OCI-M2 (cell line): Measurements from ENCODE around the gene CHN1.

Experiments used
- DNase-seq: peaks from one replicate; lab custom pipeline; 2025; ENCODE audit not compliant: unreplicated experiment; lab: John Stamatoyannopoulos, UW

The CHN1 gene

GRCh38 chr2:174771631-174772471, 233.3 kb downstream of the CHN1 start:
- peak; percentile 5 for DNase-seq

GRCh38 chr2:174771136-174771535, 234.0 kb downstream of the CHN1 start:
- no peak for DNase-seq

GRCh38 chr2:174768557-174768956, 236.6 kb downstream of the CHN1 start:
- DNase-seq, result no peak

- DNase-seq, result no peak
Observed at GRCh38 chr2:174766271-174766670, 238.9 kb downstream of the CHN1 start.

GRCh38 chr2:174765576-174765975, 239.6 kb downstream of the CHN1 start:
- no peak for DNase-seq

GRCh38 chr2:174764280-174765255, 240.6 kb downstream of the CHN1 start, which contains the start of gene CHRNA1:
CHRNA1 (minus strand) TSS chr2:174764472; CDS start chr2:174764394, 78 bp downstream.
- no peak for DNase-seq

GRCh38 chr2:174763780-174764179, 241.4 kb downstream of the CHN1 start:
- no peak for DNase-seq

GRCh38 chr2:174762464-174762863, 242.7 kb downstream of the CHN1 start:
- no peak for DNase-seq

- no peak for DNase-seq
Observed at GRCh38 chr2:174761837-174762236, 243.3 kb downstream of the CHN1 start.

- DNase-seq, result no peak
Observed at GRCh38 chr2:174760845-174761473, 244.2 kb downstream of the CHN1 start.

- DNase-seq, result no peak
Observed at GRCh38 chr2:174759381-174760065, 245.7 kb downstream of the CHN1 start.

GRCh38 chr2:174756743-174757142, 248.4 kb downstream of the CHN1 start:
- DNase-seq, result no peak

- no peak for DNase-seq
Observed at GRCh38 chr2:174753038-174753633, 252.0 kb downstream of the CHN1 start.

GRCh38 chr2:174752403-174753037, 252.7 kb downstream of the CHN1 start:
- no peak for DNase-seq

GRCh38 chr2:174750923-174751441, 254.2 kb downstream of the CHN1 start:
- no peak for DNase-seq

GRCh38 chr2:174749793-174750192, 255.4 kb downstream of the CHN1 start:
- no peak for DNase-seq

GRCh38 chr2:174748948-174749347, 256.2 kb downstream of the CHN1 start:
- no peak for DNase-seq
